ENCODE results near the gene JAG2.

GRCh38 chr14:105173145-105173544 is 4.6 kb upstream of the JAG2 start:
- TF ChIP-seq CTCF (IDR thresholded peaks at IDR 0.05) = no peak
- TF ChIP-seq POLR2AphosphoS5 (IDR thresholded peaks at IDR 0.05) = no peak
- TF ChIP-seq POLR2A (IDR thresholded peaks at IDR 0.05) = no peak

Data from breast epithelium (tissue), 3 donors.